DMS153 treated with DMSO at 0.1 percent for 48 hours (cell line): ENCODE measurements around the gene P2RY11.
A peak's percentile ranks its signal among the peaks of the same experiment; 100 is the strongest.

Source experiments
- DNase-seq: peaks from one replicate; lab custom pipeline; 2025; ENCODE audit not compliant: unreplicated experiment; lab: John Stamatoyannopoulos, UW

P2RY11 gene

DNA sequence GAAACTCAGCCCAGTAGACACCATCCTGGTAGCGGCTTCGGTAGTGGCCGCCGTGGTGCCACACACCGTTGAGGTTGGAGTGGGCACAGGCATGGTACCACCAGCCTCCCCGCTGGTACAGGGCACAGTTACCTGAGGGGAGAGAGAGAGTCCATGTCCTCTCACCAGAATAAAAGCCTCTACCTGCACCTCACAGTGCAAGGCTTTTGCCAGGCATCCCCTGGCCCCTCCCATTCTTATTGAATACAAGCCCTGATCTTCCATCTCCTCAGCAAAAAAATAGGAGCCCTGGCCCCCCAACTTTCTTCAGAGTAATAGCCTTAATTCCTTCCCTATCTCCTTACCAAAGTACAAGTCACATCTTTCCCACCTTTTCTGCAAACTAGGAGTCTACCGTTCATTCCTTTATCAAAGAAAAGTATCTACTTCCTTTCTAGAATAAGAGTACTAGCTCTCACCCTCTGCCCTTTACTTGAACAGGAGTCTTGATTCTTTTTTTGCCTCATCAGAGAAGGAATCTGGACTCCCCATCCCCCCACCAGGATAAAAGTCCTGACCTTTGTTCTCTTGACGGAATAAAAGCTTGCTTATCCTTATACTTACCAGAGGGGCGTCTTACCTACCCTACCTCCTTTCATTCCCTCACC lies 18.7 kb upstream of the P2RY11 start:
- DNase-seq: no peak

DNA sequence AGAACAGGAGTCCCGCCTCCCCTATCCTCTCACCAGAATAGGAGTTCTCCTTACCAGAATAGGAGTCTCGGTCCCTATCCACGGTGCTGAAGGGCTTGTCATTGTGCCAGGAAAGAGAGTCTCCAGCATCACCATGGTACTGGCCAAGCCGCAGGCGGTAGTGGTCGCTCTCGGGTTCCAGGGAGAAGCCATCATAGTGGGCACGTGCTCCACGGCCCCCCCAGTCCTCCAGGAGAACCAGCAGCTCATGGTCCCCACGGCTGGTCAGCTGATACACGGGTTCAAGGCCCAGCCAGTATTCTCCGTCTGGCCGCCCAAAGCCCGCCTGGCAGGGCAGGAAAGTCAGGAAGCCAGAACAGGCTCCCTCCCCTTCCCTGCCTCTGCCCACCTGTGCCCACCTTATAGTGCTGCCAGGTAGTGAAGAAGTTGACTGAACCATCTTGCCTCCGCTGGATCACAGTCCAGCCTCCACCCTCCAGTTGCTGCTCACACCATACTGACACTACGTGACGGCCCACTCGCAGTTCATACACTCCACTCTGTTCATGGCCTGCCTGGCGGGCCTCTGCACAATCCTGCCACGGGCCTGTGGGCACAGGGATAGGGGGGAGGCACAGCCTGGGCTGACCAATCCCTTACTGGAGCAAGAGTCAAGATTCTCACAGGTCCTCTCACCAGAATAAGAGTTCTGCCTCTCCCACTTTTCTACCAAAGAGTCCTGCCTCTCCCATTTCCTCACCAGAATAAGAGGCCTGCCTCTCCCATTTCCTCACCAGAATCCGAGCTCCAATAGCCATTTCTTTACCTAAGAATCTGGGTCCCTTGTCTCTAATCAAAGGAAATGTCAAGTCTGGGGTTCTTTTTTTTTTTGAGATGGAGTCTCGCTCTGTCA lies 18.0 kb upstream of the P2RY11 start:
- no peak for DNase-seq

DNA sequence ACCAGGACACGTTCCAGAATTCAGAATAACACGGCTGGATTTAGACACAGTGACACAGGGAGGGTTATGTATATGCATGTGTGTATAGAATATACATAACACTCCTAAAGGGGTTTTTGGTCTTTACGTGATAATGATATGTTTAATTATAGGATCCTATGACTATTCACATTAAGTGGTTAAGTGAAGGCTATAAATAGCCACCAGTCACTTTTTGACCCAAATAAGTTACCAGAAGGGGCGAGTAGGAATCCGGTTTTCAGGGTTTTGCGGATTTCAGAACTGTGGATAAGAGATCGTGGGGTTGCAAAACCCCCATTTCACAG lies 15.9 kb upstream of the P2RY11 start:
- DNase-seq: no peak

DNA sequence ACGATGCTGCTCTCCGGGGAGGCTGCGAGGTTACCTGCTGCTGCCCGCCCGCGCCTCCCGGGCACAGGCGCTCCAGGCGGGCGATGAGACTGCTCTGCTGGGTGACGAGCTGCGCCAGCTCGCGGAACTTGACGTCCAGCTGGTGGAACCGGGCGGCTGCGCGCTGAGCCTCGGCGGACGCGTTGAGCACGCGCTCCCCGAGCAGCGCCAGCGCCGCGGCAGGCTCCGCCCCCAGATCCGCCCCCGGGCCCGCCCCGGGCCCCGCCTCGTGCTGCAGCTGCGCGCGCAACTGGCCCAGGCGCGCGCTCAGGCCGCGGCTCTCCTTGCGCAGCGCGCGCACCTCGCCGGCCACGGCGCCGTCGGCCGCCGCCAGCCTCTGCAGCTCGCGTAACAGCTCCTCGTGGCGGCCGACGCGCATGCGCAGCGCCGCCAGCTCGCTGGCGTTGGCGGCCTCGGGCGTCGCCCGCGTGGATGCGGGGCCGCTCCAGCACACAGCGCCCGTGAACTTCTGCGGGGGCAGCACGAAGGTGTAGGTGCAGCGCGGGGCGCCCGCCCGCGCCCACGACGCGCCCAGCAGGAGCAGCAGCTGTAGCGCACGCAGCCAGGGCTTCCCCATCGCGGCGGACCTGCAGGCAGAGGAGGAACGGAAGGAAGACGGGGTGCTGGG lies 15.4 kb upstream of the P2RY11 start:
- peak; percentile 82 for DNase-seq

DNA sequence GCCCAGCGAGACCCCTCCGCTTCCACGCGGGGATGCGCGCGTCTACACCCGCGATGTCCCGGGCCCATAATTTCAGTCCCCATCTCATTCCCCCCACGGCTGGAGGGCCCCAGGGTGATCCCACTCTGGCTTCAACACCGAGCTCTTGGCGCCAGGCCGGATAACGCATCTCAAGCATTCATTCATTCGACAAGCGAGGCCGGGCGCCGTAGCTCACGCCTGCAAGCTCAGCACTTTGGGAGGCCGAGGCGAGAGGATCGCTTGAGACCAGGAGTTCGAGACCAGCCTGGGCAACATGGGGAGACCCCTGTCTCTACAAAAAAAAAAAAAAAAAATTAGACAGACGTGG lies 14.9 kb upstream of the P2RY11 start:
- peak; percentile 25 for DNase-seq

DNA sequence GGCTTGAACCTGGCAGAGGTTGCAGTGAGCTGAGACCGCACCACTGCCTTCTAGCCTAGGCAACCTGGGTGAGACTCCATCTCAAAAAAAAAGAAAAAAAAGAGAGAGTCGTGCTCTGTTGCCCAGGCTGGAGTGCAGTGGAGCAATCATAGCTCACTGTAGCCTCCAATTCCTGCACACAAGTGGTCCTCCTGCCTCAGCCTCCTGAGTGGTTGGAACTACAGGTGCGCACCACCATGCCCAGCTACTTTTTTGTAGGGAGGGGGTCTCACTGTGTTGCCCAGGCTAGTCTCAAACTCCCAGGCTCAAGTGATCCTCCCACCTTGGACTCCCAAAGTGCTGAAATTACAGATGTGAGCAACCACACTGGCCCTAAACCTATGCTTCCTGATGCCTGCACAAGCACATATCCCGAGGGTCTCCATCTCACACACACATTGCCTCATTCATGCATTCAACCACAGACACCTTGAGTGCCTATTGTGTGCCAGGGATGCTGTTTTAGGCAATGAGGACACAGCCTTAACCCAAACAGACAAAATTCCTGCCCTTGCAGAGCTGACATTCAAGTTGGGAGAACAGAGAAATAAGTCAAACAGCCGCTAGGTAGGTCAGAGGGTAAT lies 11.2 kb upstream of the P2RY11 start:
- no peak for DNase-seq

- DNase-seq: no peak
Observed at GRCh38 chr19:10102787-10103236, 8.7 kb upstream of the P2RY11 start.

DNA sequence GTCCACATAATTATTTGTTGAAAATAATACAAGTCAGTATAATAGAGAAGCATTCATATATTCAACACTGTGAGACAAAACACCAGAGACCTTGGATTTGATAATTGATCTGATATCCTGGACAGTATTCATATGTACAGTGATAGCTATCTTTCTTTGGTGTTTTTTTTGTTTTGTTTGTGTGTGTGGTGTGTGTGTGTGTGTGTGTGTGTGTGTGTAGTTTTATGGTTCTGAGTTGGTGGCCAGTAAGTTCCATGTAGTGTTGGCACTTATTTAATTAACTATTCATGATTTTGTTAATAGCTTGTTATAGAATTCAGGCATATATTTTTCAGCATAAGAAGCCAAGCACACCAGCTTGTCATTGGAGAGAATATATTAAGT lies 7.4 kb upstream of the P2RY11 start:
- DNase-seq: no peak

DNA sequence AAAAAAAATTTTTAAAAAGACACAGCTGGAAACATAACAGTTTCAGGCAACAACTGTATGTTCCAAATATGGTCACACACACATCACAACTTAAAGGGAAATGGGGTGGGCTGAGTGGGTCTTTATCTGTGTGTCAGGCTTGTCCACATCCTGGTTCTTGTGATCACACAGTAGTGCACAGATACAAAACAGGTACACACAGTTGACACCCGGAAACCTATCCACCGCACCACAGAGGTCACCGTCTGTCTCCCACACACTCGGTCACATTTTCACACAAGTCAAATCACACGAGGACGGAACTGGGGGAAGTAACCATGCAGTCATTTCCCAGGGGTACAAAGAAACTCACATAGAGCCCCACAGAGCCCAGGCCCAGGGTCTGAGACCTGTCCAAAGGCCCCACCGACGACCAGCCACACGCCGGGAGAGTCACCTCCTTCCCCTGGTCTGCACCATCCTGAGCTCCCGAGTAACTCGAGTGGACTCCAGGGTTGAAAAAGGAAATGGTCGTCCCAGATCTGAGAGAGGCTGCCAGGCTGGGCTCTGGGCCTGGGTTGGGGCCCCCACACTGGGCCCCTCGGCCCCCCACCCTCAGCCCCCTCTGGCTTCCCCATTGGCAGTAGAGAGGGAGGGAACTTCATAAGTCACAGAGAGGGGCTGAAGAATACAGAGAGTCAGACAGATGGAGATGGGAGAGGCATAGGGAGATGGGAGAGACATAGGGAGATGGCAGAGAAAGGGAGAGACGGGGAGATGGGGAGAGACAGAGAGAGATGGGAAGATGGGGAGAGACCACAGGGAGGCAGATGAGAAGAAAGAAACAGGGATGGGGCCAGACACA lies 6.6 kb upstream of the P2RY11 start:
- DNase-seq: no peak

DNA sequence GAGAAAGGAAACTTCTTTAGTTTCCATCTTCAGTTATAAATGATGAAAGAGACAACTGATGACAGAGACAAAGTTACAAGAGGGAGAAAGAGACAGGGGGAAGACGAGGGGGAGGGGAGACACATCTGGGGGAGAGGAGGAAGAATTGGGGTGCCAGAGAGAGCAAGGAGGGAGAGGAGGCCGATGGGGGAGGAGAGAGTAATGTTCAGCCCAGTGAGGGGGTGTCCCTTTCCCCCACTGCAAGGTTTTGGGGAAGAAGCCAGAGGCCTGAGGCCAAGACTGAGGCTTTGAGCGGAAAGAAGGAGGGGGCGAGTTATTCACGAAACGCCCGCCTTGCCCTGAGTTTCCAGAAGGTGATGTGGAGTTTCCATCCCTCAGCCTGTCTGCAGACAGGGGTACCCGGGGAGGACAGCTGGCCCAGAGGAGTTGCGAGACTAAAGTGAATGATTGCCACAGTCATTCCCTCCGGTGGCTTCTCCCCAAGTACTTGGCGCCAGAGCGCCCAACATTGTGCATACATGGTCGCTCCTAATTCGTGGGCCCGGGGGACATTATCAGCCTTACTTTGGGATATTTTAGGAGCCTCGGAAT lies 5.9 kb upstream of the P2RY11 start:
- no peak for DNase-seq

GRCh38 chr19:10106100-10106936 lies 5.2 kb upstream of the P2RY11 start, which contains the start of gene PPAN:
Gene PPAN, plus strand, starts transcription at chr19:10106362. Its CDS starts 33 bp downstream, at chr19:10106395.
- DNase-seq: peak; percentile 93

GRCh38 chr19:10107254-10107653 lies 4.2 kb upstream of the P2RY11 start:
- no peak for DNase-seq

GRCh38 chr19:10107817-10108367 lies 3.6 kb upstream of the P2RY11 start:
- DNase-seq: no peak

DNA sequence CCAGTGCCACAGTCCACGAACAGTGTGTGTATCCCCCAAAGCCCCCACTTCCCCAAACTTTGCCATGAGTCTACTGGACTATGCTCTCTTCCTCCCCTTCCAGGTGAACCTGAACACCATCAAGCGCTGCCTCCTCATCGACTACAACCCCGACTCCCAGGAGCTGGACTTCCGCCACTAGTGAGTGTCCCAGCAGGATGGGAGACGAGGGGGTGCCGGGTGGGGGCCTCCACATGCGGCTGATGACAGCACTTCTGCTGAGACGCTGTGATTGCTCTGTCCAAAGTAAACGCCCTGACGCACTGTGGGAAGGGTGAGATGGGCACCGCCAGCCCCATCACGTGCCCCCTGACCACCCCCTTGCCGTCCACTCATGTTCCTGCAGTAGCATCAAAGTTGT lies 2.0 kb upstream of the P2RY11 start:
- no peak for DNase-seq

- DNase-seq: no peak
Observed at GRCh38 chr19:10110076-10110971, 1.2 kb upstream of the P2RY11 start.

- DNase-seq: no peak
Observed at GRCh38 chr19:10110972-10111317, 548 bp upstream of the P2RY11 start.

GRCh38 chr19:10112037-10112761 lies 706 bp downstream of the P2RY11 start:
- no peak for DNase-seq
